ENCODE data around the gene CD82. TPM values are rescaled to one million over a fixed set of nuclear protein-coding genes. Genes with fewer than 3 reads are reported as not detected.

CD82 gene
- total RNA-seq, 1 experiment from 2014 or later = 114 TPM

DNA sequence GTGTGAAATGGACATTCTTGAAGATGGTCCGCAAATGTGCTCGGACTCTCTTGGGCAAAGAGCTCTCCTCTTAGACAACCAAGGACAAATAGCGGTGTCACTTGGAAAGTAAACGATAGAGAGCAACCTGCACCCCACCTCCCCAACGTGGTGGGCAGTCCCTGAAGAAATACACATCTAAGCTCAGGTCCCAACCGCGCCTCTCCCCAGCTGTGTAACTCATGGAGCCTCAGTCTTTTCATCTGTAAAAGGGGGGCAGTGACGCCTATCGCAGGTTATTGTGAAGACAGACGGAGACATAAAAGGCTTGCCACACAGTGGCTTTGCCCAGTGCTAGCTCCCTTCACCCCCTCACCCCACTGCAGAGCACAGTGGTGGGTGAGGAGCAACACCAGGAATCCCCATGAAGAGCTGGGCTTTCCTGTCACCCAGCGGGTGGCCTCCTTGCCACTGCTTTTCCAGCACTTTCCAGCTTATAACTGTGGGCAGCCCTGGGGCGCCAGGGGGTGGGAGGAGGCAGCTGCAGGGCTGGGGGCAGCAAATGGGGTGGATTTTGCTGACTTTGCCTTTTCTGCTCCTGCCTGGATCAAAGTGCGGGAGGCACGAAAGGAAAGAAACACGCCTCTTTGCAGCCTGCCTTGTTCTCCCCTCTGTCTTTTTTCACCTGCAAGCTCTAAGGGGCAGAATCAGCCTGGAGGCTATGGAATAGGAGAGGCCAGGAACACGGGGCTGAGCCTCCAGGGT lies 87.6 kb downstream of the CD82 start:
- H3K4me3 Mint-ChIP-seq (ENCODE audit: unreplicated experiment) = no peak overlapping the region
- BruUV-seq (replicated peaks) = no TSS peak
- TF ChIP-seq, protein P1, sequence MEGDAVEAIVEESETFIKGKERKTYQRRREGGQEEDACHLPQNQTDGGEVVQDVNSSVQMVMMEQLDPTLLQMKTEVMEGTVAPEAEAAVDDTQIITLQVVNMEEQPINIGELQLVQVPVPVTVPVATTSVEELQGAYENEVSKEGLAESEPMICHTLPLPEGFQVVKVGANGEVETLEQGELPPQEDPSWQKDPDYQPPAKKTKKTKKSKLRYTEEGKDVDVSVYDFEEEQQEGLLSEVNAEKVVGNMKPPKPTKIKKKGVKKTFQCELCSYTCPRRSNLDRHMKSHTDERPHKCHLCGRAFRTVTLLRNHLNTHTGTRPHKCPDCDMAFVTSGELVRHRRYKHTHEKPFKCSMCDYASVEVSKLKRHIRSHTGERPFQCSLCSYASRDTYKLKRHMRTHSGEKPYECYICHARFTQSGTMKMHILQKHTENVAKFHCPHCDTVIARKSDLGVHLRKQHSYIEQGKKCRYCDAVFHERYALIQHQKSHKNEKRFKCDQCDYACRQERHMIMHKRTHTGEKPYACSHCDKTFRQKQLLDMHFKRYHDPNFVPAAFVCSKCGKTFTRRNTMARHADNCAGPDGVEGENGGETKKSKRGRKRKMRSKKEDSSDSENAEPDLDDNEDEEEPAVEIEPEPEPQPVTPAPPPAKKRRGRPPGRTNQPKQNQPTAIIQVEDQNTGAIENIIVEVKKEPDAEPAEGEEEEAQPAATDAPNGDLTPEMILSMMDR (IDR thresholded peaks at IDR 0.05; ENCODE audit: unreplicated experiment) = no peak
- H3K27ac Mint-ChIP-seq (ENCODE audit: low read depth, unreplicated experiment) = no peak overlapping the region
- ChIA-PET CTCF (interaction anchor here (0.6 to 1.0 kb wide), 2 partner anchors 17 to 21 kb away, joined by 3 to 5 read pairs; no protein-coding TSS in a partner anchor), POLR2A (no interaction called here)
- H3K27me3 Mint-ChIP-seq (ENCODE audit: insufficient read depth, unreplicated experiment) = peaks cover 51% of the 10 kb centered on the region
- no peaks in the 10 kb centered on the region for H3K4me1 Mint-ChIP-seq (ENCODE audit: insufficient read depth, unreplicated experiment)
- no peaks in the 10 kb centered on the region for H3K9me3 Mint-ChIP-seq (ENCODE audit: unreplicated experiment)
- H3K36me3 Mint-ChIP-seq (ENCODE audit: insufficient read depth, unreplicated experiment) = no peaks in the 10 kb centered on the region
- intact Hi-C loops (cut with micrococcal nuclease) = no loop called here
- DNase-seq (ENCODE audit: unreplicated experiment) = no peak

DNA sequence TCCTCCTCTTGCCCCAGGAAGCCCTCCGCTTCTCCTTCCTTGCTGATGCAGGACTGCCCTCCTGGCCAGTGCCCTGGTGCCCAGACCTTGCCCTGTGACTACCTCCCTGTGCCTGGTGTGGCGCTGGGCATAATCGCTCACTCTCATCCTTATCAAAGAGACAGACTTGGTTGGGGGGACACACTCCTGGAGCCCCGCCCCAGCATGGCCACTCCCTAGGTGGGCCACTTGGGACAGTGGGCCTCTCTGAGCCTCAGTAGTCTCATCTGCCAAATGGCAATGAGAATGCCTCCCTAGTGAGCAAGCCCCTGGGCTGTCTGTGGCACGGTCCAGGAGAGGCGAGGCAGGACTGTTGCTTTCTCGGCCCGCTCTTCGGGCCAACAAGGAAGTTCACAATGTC lies 88.6 kb downstream of the CD82 start:
- H3K4me1 Mint-ChIP-seq (ENCODE audit: insufficient read depth, unreplicated experiment) = no peaks in the 10 kb centered on the region
- no peak overlapping the region for H3K4me3 Mint-ChIP-seq (ENCODE audit: unreplicated experiment)
- TF ChIP-seq, protein P1 (IDR thresholded peaks at IDR 0.05; ENCODE audit: unreplicated experiment) = no peak
- H3K9me3 Mint-ChIP-seq (ENCODE audit: unreplicated experiment) = no peaks in the 10 kb centered on the region
- H3K27ac Mint-ChIP-seq (ENCODE audit: low read depth, unreplicated experiment) = no peak overlapping the region
- CTCF ChIA-PET = interaction anchor here (0.6 kb wide), 1 partner anchor 18 kb away, joined by 3 read pairs; no protein-coding TSS in a partner anchor
- peaks cover 50% of the 10 kb centered on the region for H3K27me3 Mint-ChIP-seq (ENCODE audit: insufficient read depth, unreplicated experiment)
- H3K36me3 Mint-ChIP-seq (ENCODE audit: insufficient read depth, unreplicated experiment) = no peaks in the 10 kb centered on the region
- no peak for DNase-seq (ENCODE audit: unreplicated experiment)
- BruUV-seq (replicated peaks) = no TSS peak
- intact Hi-C loops (cut with micrococcal nuclease) = no loop called here
- POLR2A ChIA-PET = no interaction called here

DNA sequence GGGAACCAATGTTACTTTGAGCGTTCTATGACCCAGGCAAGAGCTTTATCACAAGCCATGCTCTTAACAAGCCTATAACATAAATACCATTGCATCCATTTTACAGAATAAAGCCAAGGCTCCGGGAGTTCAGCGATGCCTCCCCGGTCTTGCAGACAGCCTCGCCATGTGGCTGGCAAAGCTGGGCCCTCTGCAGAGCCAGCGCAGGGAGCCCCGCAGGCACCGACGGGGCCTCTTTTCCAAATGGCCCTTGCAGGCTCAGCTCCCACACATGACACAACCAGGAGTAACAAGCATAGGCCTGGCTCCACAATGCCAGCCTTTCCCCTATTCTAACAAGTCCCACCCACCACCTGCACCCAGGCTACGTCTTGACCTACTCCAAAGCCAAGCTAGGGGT lies 89.1 kb downstream of the CD82 start:
- TF ChIP-seq, protein P1 (IDR thresholded peaks at IDR 0.05; ENCODE audit: unreplicated experiment) = no peak
- no peaks in the 10 kb centered on the region for H3K9me3 Mint-ChIP-seq (ENCODE audit: unreplicated experiment)
- ChIA-PET CTCF (no interaction called here), POLR2A (no interaction called here)
- H3K4me3 Mint-ChIP-seq (ENCODE audit: unreplicated experiment) = no peak overlapping the region
- no peaks in the 10 kb centered on the region for H3K4me1 Mint-ChIP-seq (ENCODE audit: insufficient read depth, unreplicated experiment)
- no TSS peak for BruUV-seq (replicated peaks)
- H3K27ac Mint-ChIP-seq (ENCODE audit: low read depth, unreplicated experiment) = no peak overlapping the region
- H3K27me3 Mint-ChIP-seq (ENCODE audit: insufficient read depth, unreplicated experiment) = peaks cover 50% of the 10 kb centered on the region
- intact Hi-C loops (cut with micrococcal nuclease) = no loop called here
- no peaks in the 10 kb centered on the region for H3K36me3 Mint-ChIP-seq (ENCODE audit: insufficient read depth, unreplicated experiment)
- DNase-seq (ENCODE audit: unreplicated experiment) = no peak

DNA sequence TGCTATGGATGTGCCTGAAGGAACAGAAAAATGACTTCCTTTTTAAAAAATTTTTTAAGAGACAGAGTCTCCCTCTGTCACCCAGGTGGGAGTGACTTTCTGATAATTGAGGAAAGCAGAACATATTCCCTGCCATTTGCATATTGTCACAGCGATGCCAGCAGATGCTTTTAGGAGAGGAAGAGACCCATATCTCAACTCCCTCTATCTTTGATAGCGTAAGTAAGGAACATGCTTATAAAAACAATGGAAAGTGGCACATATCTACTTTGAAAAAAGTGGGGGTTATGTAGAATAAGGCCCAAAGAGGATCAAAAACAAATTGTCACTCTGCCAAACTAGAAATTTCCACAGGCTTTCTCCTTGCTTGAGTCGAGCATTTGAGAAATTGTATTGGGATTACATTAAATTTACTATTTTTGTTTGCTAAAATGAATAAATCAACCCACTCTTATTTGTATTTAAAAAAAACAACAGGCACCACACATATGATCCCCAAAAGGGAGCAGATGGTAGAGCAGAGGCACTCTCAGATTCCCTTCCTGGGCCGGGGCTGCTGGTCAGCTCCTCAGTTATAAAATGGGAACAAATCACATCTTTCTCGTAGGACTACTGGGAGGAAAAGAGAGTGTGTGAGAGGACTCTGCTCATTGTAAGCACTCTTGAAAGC lies 92.5 kb downstream of the CD82 start:
- H3K27ac Mint-ChIP-seq (ENCODE audit: low read depth, unreplicated experiment) = no peak overlapping the region
- H3K4me1 Mint-ChIP-seq (ENCODE audit: insufficient read depth, unreplicated experiment) = no peaks in the 10 kb centered on the region
- TF ChIP-seq, protein P1 (IDR thresholded peaks at IDR 0.05; ENCODE audit: unreplicated experiment) = no peak
- ChIA-PET POLR2A (no interaction called here), CTCF (interaction anchor here (0.6 to 1.1 kb wide), 2 partner anchors 148 to 674 kb away, joined by 3 read pairs; no protein-coding TSS in a partner anchor)
- BruUV-seq (replicated peaks) = no TSS peak
- H3K9me3 Mint-ChIP-seq (ENCODE audit: unreplicated experiment) = no peaks in the 10 kb centered on the region
- no peak for DNase-seq (ENCODE audit: unreplicated experiment)
- H3K27me3 Mint-ChIP-seq (ENCODE audit: insufficient read depth, unreplicated experiment) = peaks cover 26% of the 10 kb centered on the region
- intact Hi-C loops (cut with micrococcal nuclease) = no loop called here
- no peak overlapping the region for H3K4me3 Mint-ChIP-seq (ENCODE audit: unreplicated experiment)
- H3K36me3 Mint-ChIP-seq (ENCODE audit: insufficient read depth, unreplicated experiment) = no peaks in the 10 kb centered on the region
